Prostate gland (tissue), 2 donors: ENCODE measurements around the gene ADRA2B. TPM values are rescaled to one million over a fixed set of nuclear protein-coding genes. Genes with fewer than 3 reads are reported as not detected.

Source experiments
- DNase-seq: peaks from one replicate; pipeline ENCODE4 v3.0.0-alpha.2; 2019; ENCODE audit warnings: low spot score
- H3K27ac ChIP-seq, 2 donors: fragments of 200-600 bp; sonication (generic); 2 replicates each; pipeline ENCODE4 v1.5.1; 2017 to 2019
- H3K27me3 ChIP-seq: fragments of 200-600 bp; sonication (generic); replicated peaks from 2 replicates; pipeline ENCODE4 v1.5.1; 2019; ENCODE audit not compliant: insufficient read depth
- H3K36me3 ChIP-seq, 2 donors: fragments of 200-600 bp; sonication (generic); 1 replicate in 1 of 2; 2 replicates in 1 of 2; pipeline versions ENCODE4 v1.5.1 to v1.8.1; 2017 to 2019
- H3K4me1 ChIP-seq: fragments of 200-600 bp; sonication (generic); replicated peaks from 2 replicates; pipeline ENCODE4 v1.5.1; 2019
- H3K4me3 ChIP-seq, 2 donors: fragments of 200-600 bp; sonication (generic); 2 replicates each; pipeline ENCODE4 v1.5.1; 2017 to 2019
- H3K9me3 ChIP-seq: fragments of 200-600 bp; sonication (generic); 2 replicates; pipeline ENCODE4 v1.5.1; 2017
- POLR2A ChIP-seq: fragments of 450-650 bp; IDR thresholded peaks from one replicate; pipeline ENCODE4 v1.6.1; 2016; ENCODE audit warnings: antibody characterized with exemption, mild to moderate bottlenecking
- POLR2AphosphoS5 ChIP-seq: sonication (generic); formaldehyde crosslinking; IDR thresholded peaks from one replicate; pipeline ENCODE4 v1.6.1; 2017; ENCODE audit warnings: antibody characterized with exemption
- WGBS: methylation state at CpG from one replicate; pipeline ENCODE4 v1.1.5; 2018; 5-methylcytosine and 5-hydroxymethylcytosine counted together
- intact Hi-C: fragments of 100-400 bp; cut with DNase I; formaldehyde crosslinking; loops from one replicate; pipeline ENCODE4 v1.14.2; 2022
- total RNA-seq, 2 donors: library from RNA; depleted of rRNA; stranded (reverse); fragments of >200 nt; gene quantifications; one replicate each; pipeline ENCODE4 v1.1.0, GENCODE V29; 2016
- TF ChIP-seq, protein P1 (sequence below), 4 experiments: fragments of 200-600 bp in 2 of 4; fragments of 450-650 bp in 2 of 4; sonication (generic) in 2 of 4; IDR thresholded peaks; 1 replicate in 3 of 4; 2 replicates in 1 of 4; pipeline ENCODE4 v1.5.1; 2016 to 2019; ENCODE audit warnings: antibody characterized with exemption in 4 of 4, mild to moderate bottlenecking in 2 of 4, moderate library complexity in 2 of 4

ADRA2B gene
- total RNA-seq, 2 donors from 2014 or later: 0.23 to 5.0 TPM

DNA sequence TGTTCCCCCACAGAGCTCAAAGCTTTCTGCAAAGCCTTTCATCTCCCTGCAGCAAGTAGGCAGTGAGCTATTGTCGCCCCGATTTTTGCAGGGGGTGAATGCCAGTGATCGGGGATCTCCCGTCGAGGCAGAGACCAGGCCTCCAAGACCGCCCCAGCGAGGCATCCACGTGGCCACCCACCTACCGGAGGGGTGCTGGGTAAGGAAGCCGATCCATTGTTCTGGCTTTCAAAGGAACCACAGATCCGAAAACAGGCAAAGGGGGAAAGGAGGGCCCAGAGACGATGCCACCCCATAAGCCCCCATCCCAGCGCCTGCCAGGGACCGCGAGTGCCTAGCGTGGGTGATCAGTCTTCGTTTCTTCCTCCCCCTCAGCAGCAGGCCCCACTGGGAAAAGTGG lies 2.4 kb downstream of the ADRA2B start:
- intact Hi-C loops: no loop called here
- TF ChIP-seq POLR2A (no peak), POLR2AphosphoS5 (no peak)
- TF ChIP-seq, protein P1, sequence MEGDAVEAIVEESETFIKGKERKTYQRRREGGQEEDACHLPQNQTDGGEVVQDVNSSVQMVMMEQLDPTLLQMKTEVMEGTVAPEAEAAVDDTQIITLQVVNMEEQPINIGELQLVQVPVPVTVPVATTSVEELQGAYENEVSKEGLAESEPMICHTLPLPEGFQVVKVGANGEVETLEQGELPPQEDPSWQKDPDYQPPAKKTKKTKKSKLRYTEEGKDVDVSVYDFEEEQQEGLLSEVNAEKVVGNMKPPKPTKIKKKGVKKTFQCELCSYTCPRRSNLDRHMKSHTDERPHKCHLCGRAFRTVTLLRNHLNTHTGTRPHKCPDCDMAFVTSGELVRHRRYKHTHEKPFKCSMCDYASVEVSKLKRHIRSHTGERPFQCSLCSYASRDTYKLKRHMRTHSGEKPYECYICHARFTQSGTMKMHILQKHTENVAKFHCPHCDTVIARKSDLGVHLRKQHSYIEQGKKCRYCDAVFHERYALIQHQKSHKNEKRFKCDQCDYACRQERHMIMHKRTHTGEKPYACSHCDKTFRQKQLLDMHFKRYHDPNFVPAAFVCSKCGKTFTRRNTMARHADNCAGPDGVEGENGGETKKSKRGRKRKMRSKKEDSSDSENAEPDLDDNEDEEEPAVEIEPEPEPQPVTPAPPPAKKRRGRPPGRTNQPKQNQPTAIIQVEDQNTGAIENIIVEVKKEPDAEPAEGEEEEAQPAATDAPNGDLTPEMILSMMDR (IDR thresholded peaks at IDR 0.05): no peak
- DNase-seq: no peak
- 88% methylated on average over 17 of the region's 17 CpGs for WGBS
- H3K27ac ChIP-seq: no peak overlapping the region
- no peak overlapping the region for H3K4me3 ChIP-seq
- H3K27me3 ChIP-seq: no peaks in the 10 kb centered on the region
- H3K4me1 ChIP-seq: no peaks in the 10 kb centered on the region
- H3K36me3 ChIP-seq: no peaks in the 10 kb centered on the region
- no peaks in the 10 kb centered on the region for H3K9me3 ChIP-seq

DNA sequence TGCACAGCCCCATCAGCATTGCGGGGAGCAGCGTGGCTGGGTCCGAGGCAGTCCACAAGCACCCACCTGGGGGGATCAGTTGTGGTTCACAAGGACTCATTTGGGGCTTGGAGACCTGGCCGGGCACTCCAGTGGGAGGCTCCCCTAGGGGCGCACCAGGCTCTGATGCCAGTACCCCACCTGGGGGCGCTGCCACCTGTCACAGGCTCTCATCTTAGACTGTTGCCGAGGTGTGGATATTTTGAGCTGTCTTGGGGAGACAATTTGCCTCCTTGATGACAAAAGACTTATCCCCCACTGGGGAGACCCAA lies 3.0 kb downstream of the ADRA2B start:
- DNase-seq: no peak
- H3K27me3 ChIP-seq: no peaks in the 10 kb centered on the region
- no peaks in the 10 kb centered on the region for H3K36me3 ChIP-seq
- intact Hi-C loops: no loop called here
- H3K27ac ChIP-seq: no peak overlapping the region
- no peaks in the 10 kb centered on the region for H3K4me1 ChIP-seq
- no peak overlapping the region for H3K4me3 ChIP-seq
- TF ChIP-seq, protein P1 (IDR thresholded peaks at IDR 0.05): no peak
- TF ChIP-seq POLR2A (no peak), POLR2AphosphoS5 (no peak)
- H3K9me3 ChIP-seq: no peaks in the 10 kb centered on the region
- WGBS: 93% methylated on average over 7 of the region's 7 CpGs

DNA sequence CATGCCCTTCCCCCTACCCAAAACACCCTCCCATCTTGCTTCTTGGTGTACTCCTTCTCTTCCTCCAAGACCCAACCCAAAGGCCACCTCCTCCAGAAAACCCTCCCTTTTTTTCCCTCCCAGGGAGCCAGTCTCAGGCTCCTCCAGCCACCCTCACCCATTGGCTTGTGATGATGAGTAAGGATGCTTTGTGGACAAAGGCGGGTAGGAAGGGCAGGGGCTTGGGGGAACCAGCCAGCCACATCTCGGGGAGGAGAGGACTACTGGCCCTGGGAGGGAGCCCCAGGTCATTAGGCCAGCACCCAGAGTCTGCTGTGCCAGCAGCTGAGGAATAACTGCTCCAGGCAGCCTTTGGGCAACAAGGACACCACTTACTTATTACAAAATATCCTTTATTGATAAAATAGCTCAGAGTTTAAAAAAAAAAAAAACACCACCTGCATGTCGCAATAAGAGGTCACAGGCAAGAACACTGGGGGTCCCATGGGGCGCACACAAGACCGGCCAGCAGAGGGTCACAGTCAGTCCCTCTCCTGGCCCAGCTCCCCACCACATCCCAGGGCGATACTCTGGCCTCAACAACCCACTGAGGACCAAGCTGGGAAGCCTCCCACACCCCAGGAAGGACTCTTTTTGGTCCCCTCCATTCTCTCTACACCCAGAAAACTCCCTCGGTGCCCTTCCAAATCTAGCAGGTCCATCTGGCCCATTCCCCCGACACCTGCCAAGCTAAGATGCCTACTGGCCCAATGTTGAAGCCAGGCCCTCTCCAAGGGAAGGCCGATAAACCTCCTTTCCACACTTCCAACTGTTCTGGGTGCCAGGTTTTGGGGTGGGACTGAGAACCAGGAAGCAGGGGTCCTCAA lies 3.6 kb downstream of the ADRA2B start:
- no peaks in the 10 kb centered on the region for H3K4me1 ChIP-seq
- H3K36me3 ChIP-seq: no peaks in the 10 kb centered on the region
- no peak overlapping the region for H3K27ac ChIP-seq
- WGBS: 93% methylated on average over 9 of the region's 9 CpGs
- DNase-seq: no peak
- H3K4me3 ChIP-seq: no peak overlapping the region
- H3K27me3 ChIP-seq: no peaks in the 10 kb centered on the region
- H3K9me3 ChIP-seq: no peaks in the 10 kb centered on the region
- intact Hi-C loops: no loop called here
- TF ChIP-seq POLR2AphosphoS5 (no peak), POLR2A (no peak)
- TF ChIP-seq, protein P1 (IDR thresholded peaks at IDR 0.05): no peak

DNA sequence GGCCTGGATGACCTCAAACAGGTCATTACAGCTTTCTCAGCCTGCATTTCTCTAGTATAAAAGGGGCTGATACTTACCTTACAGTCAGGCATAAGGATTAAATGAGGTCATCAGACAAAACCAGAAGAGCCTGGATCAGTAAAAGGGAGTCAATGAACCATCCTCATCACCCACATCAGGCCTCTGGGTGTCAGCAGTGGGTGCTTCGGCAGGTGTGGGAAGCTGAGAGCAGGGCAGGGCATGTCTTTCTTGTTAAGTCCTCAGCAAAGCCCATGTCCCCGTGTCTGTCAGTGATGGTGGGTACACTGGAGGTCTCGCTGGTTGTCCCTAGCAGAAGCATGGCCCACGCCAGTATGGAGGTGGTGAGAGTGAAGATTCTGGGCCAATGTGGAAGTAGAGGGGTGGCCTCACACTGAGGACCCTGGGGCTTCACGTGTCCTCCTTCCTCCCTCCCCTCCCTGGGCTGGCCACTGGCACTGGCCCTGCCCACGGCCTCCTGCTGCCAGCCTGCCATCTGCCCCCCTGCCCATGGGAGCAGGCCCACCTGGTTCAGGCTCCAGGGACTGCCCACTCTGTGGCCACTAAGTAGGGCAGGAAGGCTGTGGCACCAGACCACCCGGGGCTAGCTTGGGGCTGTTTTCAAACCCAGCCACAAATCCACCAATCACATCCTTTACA lies 4.4 kb downstream of the ADRA2B start:
- Histone ChIP-seq H3K4me3 (no peak overlapping the region), H3K4me1 (no peaks in the 10 kb centered on the region), H3K9me3 (no peaks in the 10 kb centered on the region), H3K27ac (no peak overlapping the region), H3K27me3 (no peaks in the 10 kb centered on the region), H3K36me3 (no peaks in the 10 kb centered on the region)
- TF ChIP-seq POLR2A: no peak
- TF ChIP-seq, protein P1 (IDR thresholded peaks at IDR 0.05): no peak
- no peak for TF ChIP-seq POLR2AphosphoS5
- DNase-seq: no peak
- intact Hi-C loops: no loop called here
- 81% methylated on average over 7 of the region's 7 CpGs for WGBS

DNA sequence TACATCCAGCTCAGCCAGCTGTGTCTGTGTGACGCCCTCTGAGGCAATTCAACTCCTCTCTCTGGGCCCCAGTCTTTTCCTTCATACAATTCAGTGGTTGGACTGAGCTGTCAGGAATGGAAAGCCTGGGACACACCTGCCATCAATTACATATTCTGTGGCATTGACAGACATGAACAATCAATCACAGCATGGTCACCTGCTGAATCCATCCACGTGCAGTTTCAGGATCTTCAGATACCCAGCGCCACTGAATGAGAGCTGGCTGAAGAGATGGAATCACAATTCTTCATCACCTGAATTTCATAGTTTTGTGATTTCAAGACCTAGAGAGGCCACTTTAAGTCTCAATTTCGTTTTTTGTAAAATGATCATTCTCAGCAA lies 5.1 kb downstream of the ADRA2B start:
- no peak overlapping the region for H3K4me3 ChIP-seq
- no peaks in the 10 kb centered on the region for H3K27me3 ChIP-seq
- H3K9me3 ChIP-seq: no peaks in the 10 kb centered on the region
- no peaks in the 10 kb centered on the region for H3K4me1 ChIP-seq
- H3K27ac ChIP-seq: no peak overlapping the region
- WGBS: 84% methylated on average over 4 of the region's 4 CpGs
- DNase-seq: no peak
- TF ChIP-seq POLR2AphosphoS5 (no peak), POLR2A (no peak)
- TF ChIP-seq, protein P1 (IDR thresholded peaks at IDR 0.05): no peak
- intact Hi-C loops: no loop called here
- no peaks in the 10 kb centered on the region for H3K36me3 ChIP-seq
